NCI-H1092 treated with DMSO at 0.1 percent for 48 hours (cell line): ENCODE measurements around the gene PTGFR.

Experiments used
- DNase-seq: peaks from one replicate; lab custom pipeline; 2025; lab: John Stamatoyannopoulos, UW

Gene PTGFR

GRCh38 chr1:78490861-78491450 is at the start of gene PTGFR:
Gene PTGFR (plus strand): TSS chr1:78490974. CDS start chr1:78492744, 1,770 bp downstream.
- DNase-seq = no peak

GRCh38 chr1:78441921-78442320 is 48.9 kb upstream of the PTGFR start:
- no peak for DNase-seq

DNA sequence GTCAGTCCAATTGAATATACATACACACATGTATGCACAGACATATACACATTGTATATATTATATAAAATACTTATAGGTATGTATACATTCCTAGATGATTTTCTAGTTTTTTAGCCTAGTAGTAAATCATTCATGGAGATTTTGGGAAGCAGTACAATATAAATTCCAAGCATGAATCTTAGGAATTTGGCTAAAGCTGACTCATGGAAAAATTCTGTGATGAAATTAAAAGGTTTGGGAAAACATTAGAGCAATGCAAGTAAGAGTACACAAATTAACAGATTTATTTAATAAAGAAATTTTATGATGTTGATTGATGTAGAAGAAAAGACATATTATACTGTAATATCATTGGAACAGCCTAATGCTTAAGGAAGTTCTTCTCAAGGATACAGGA is 43.7 kb upstream of the PTGFR start:
- no peak for DNase-seq

GRCh38 chr1:78464449-78464891 is 26.3 kb upstream of the PTGFR start:
- no peak for DNase-seq

DNA sequence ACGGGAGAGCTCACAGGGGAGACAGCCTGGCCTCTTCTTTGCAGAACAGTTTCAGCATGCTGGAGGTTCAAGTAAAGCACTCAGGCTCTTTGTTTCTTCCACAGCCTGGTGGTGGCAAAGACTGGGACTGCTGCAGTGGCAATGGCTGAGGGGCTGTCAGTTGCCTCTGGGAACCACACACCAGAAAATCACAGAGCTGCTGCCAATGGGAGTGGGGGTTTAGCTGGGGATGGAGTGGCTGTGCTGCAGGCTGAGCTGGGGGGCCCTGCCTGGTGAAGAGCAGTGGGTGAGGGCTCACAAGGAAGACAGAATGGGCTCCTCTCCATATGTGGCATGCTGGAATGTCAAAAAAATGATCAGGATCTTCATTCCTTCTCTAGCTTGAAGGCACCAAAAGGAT is 25.6 kb upstream of the PTGFR start:
- DNase-seq = no peak

DNA sequence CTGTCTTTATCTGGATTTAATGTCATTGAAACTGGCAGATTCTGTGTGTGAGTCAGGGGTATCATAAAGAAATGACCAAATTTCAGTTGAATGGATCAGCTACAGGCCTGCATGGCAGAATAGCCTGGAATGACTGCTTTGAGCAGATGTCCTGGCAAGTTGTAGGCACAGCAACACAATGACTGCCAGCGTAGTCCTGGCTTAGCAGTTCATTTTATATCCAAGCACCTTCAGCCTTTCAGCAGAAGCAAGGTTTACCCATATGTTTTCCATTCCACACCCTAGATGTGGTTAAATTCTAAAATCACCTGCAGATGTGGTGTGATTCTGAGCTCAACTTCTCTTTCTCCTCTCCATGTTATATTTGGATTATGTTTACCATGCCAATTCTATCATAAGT is 22.3 kb upstream of the PTGFR start:
- no peak for DNase-seq

GRCh38 chr1:78469576-78469975 is 21.2 kb upstream of the PTGFR start:
- no peak for DNase-seq

- no peak for DNase-seq
Observed at GRCh38 chr1:78471890-78472620, 18.7 kb upstream of the PTGFR start.

DNA sequence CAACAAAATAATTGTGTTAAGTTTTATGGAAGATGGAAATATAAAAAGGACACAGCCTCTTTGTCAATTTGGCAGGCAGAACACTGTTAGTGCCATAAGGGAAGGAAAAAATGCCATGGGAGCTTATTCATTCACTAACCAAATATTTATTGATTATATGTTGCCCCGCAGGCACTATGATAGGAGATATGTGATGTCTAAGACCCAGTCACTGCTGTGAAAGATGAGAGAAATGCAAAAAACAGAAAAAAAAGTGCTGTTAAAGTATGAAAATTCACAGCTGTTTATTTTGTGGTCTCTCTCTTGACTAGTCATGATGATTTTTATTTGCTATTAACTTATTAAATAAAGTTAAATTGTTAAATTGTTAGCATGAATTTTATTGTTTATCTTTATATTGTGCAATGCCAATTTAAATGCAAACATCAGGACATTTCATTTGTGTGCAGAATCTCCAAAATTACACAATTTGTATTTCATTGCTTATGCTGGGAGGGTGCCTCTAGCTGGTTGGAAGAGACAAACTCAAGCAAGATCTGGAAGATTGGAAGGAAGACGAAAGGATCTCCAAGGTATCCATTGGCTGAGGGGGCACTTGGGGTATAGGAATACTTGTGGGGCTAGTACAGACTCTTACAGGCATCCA is 17.8 kb upstream of the PTGFR start:
- DNase-seq = no peak

GRCh38 chr1:78474092-78474491 is 16.7 kb upstream of the PTGFR start:
- no peak for DNase-seq

DNA sequence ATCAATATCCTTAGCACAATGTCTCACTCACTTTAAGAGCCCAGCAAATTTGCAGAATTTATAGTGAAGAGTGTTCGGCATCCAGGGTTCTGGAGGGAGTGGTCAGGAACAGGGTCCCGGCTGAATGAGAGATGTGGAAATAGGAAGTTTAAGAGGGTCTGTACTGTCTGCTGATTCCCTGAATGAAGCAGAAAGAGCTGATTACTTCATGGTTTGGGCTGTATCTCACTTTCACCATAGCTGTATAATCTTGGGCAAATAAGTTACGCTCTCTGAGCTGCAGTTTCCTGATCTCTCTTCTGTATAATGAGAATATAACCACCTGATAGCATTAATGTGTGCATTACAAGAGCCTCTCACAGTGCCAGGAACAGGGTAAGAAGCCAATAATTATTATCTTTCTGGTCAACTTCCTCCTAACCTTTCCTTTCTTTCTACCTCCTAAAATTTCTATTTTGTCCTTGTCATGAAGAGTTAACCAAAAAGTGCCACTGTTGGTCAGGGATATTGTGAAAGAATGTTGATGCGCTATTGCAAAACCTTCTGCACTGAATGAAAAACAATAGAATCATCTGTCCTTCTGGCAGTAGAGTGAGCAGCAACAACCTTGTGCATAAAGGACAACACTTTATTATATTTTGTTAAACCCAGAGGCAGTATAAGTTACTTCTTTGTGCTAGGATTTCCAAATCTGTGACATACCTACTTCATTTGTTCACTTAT is 14.7 kb upstream of the PTGFR start:
- no peak for DNase-seq

- no peak for DNase-seq
Observed at GRCh38 chr1:78483903-78484302, 6.9 kb upstream of the PTGFR start.

DNA sequence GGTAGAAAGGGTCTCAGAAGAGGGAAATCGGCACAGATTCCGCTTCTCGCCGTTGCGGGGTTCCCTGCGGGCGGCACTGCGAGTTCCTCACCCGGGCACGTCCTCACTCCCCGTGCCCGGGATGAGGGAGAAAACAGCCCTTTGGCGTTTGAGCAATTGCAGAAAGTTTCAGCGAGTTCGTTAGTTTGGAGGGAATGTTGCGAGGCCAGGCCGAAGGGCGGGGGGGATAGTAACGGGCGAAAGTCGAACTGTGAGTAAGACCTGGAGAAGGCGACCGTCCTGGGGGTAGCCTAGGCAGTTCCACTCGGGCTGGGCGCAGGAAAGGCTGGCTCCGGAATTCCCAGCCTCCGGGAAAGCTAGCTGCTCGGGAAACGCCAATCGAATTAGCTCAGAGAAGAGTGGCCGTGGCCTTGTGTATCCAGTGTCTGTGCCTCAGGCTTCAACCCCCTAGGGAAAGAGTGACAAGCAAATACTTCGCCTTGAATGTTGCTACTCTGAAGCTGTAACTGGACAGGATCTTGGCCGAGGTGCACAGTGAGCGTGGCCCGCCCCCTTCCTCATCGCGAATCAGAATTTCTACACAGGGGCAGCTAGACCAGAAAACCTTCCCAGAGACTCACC is 787 bp downstream of the PTGFR start:
- DNase-seq = no peak

DNA sequence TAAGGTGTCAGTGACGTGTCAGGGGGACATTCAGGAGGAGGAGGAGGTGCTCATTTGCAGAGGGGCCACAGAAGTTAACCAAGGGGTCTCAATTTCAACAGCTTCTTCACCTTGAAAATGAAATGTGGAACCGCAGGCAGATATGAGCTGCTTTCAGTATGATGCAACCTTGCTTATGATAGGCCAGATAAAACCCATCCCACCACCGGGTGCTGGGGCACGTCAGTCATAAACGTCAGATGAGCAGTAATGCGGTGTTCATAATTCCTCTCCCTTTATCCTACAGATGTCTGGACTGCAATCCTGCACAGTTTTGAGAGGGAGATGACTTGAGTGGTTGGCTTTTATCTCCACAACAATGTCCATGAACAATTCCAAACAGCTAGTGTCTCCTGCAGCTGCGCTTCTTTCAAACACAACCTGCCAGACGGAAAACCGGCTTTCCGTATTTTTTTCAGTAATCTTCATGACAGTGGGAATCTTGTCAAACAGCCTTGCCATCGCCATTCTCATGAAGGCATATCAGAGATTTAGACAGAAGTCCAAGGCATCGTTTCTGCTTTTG is 1.7 kb downstream of the PTGFR start:
- DNase-seq = no peak

DNA sequence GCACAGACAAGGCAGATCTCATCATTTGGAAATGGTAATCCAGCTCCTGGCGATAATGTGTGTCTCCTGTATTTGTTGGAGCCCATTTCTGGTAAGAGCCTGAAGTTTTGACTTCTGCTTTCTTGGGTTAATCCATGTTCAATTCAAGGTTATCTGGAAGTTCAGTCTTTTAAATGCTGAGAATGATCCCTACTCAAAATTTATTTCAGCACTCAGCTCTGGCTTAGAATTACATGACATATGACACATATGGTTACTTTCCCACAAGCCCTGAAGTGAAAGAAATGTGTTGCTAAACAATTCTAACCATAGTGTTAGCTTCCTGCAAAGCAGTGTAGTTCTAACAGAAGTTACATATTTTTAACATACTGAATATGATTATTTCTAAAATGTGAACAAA is 2.7 kb downstream of the PTGFR start:
- no peak for DNase-seq

GRCh38 chr1:78497201-78497600 is 6.4 kb downstream of the PTGFR start:
- no peak for DNase-seq

DNA sequence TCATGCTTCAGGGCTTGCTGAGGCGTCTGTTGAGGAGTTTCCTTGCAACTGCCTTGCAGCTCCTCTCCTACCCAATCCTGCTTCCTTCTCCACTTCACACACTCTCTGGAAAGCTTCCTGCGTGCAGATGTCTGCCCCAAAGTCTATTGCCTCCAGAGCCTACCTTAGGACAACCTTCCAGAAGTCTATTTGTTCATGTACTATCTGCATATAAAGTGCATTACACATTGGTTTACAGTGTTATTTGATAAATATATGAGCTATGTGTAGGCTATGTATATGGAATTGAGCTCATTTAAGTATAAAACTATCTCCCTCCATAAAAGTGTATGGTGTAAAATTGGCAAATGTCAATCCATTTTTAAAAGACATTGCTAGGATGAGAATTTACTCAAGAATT is 9.8 kb downstream of the PTGFR start:
- no peak for DNase-seq

- DNase-seq = no peak
Observed at GRCh38 chr1:78501203-78501602, 10.4 kb downstream of the PTGFR start.

GRCh38 chr1:78511334-78511733 is 20.6 kb downstream of the PTGFR start:
- no peak for DNase-seq

- no peak for DNase-seq
Observed at GRCh38 chr1:78516716-78517115, 25.9 kb downstream of the PTGFR start.

DNA sequence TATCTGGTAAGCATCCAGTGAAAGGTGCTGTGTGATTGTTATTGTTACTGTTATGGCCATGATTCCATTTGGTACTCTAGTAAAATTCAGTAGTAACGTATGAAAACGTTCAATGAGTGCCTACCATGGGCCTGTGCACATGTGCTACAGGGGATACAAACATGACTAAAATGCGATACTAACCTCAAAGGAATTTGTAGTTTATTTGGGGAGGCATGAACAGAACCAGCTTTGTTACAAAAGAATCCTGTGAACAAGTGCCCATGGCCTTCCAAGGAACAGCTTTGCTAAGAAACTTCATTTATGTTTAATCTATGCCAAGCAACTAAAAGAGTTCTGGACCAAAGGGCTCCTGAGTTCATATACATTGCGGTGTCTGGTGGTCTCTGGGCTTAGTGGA is 28.7 kb downstream of the PTGFR start:
- DNase-seq = no peak

GRCh38 chr1:78520216-78520615 is 29.4 kb downstream of the PTGFR start:
- no peak for DNase-seq
